H9 (cell line): ENCODE measurements around the gene SEMA3E. TPM values are rescaled to one million over a fixed set of nuclear protein-coding genes. Genes with fewer than 3 reads are reported as not detected.

Experiments used
- DNase-seq: peaks from one replicate; pipeline ENCODE4 v3.0.0-alpha.2; 2017
- H2AFZ ChIP-seq: one replicate; pipeline ENCODE4 v1.6.1; 2013; ENCODE audit warnings: mild to moderate bottlenecking, low read length, control low read depth, moderate library complexity
- H2AK5ac ChIP-seq: 2 replicates; pipeline ENCODE4 v1.6.1; 2013; ENCODE audit warnings: low read length, control low read depth, mixed read lengths; ENCODE audit not compliant: insufficient read length
- H2BK120ac ChIP-seq: one replicate; pipeline ENCODE4 v1.6.1; 2013; ENCODE audit warnings: low read depth, mild to moderate bottlenecking, low read length, control low read depth, inconsistent platforms; ENCODE audit not compliant: poor library complexity, severe bottlenecking
- H2BK12ac ChIP-seq: 2 replicates; pipeline ENCODE4 v1.6.1; 2013; ENCODE audit warnings: low read length, control low read depth, mixed read lengths, low read depth; ENCODE audit not compliant: insufficient read length
- H2BK15ac ChIP-seq: 2 replicates; pipeline ENCODE4 v1.6.1; 2013; ENCODE audit warnings: low read depth, low read length, control low read depth
- H2BK20ac ChIP-seq: one replicate; pipeline ENCODE4 v1.6.1; 2013; ENCODE audit warnings: low read depth, mild to moderate bottlenecking, low read length, control low read depth, inconsistent platforms; ENCODE audit not compliant: poor library complexity, severe bottlenecking
- H2BK5ac ChIP-seq: 2 replicates; pipeline ENCODE4 v1.6.1; 2013; ENCODE audit warnings: low read length, control low read depth, mixed read lengths; ENCODE audit not compliant: insufficient read length
- H3K14ac ChIP-seq: 2 replicates; pipeline ENCODE4 v1.6.1; 2013; ENCODE audit warnings: low read length, control low read depth; ENCODE audit not compliant: insufficient read depth
- H3K18ac ChIP-seq: 2 replicates; pipeline ENCODE4 v1.6.1; 2013; ENCODE audit warnings: low read depth, mild to moderate bottlenecking, mixed read lengths, low read length, control low read depth; ENCODE audit not compliant: insufficient read length
- H3K23ac ChIP-seq: 2 replicates; pipeline ENCODE4 v1.6.1; 2013; ENCODE audit warnings: low read length, control low read depth, mixed read lengths, low read depth; ENCODE audit not compliant: insufficient read length
- H3K23me2 ChIP-seq: 2 replicates; pipeline ENCODE4 v1.6.1; 2013; ENCODE audit warnings: low read depth, mild to moderate bottlenecking, mixed read lengths, low read length, control low read depth; ENCODE audit not compliant: insufficient read length, poor library complexity, severe bottlenecking
- H3K27ac ChIP-seq: 2 replicates; pipeline ENCODE4 v1.5.1; 2013; ENCODE audit warnings: low read length, control low read depth, mixed read lengths, low read depth; ENCODE audit not compliant: insufficient read length
- H3K27me3 ChIP-seq: 2 replicates; pipeline ENCODE4 v1.6.1; 2013; ENCODE audit warnings: low read length, control low read depth, inconsistent platforms; ENCODE audit not compliant: insufficient read depth
- H3K4ac ChIP-seq: 2 replicates; pipeline ENCODE4 v1.6.1; 2013; ENCODE audit warnings: low read depth, mild to moderate bottlenecking, control low read depth, inconsistent platforms, low read length, moderate library complexity
- H3K4me1 ChIP-seq: 2 replicates; pipeline ENCODE4 v1.6.1; 2013; ENCODE audit warnings: low read length, control low read depth, inconsistent platforms; ENCODE audit not compliant: insufficient read depth
- H3K4me2 ChIP-seq: 2 replicates; pipeline ENCODE4 v1.6.1; 2013; ENCODE audit warnings: low read length, control low read depth, mixed read lengths; ENCODE audit not compliant: insufficient read length, insufficient read depth
- H3K56ac ChIP-seq: 2 replicates; pipeline ENCODE4 v1.6.1; 2013; ENCODE audit warnings: low read depth, mild to moderate bottlenecking, mixed read lengths, low read length, control low read depth; ENCODE audit not compliant: insufficient read length
- H3K79me1 ChIP-seq: 2 replicates; pipeline ENCODE4 v1.6.1; 2013; ENCODE audit warnings: low read depth, mild to moderate bottlenecking, moderate library complexity, low read length, control low read depth, inconsistent platforms; ENCODE audit not compliant: insufficient read depth, poor library complexity, severe bottlenecking
- H3K79me2 ChIP-seq: 2 replicates; pipeline ENCODE4 v1.6.1; 2013; ENCODE audit warnings: low read length, control low read depth, inconsistent platforms; ENCODE audit not compliant: insufficient read depth
- H3K9ac ChIP-seq: 2 replicates; pipeline ENCODE4 v1.6.1; 2013; ENCODE audit warnings: low read length, control low read depth, mixed read lengths; ENCODE audit not compliant: insufficient read length; ENCODE audit errors: extremely low read depth
- H3K9me3 ChIP-seq: one replicate; pipeline ENCODE4 v1.6.1; 2013; ENCODE audit warnings: low read depth, low read length, inconsistent platforms; ENCODE audit not compliant: control insufficient read depth
- H3T11ph ChIP-seq: one replicate; pipeline ENCODE4 v1.6.1; 2013; ENCODE audit warnings: mild to moderate bottlenecking, low read length, control low read depth, inconsistent platforms
- H4K20me1 ChIP-seq: one replicate; pipeline ENCODE4 v1.6.1; 2013; ENCODE audit not compliant: control insufficient read depth, insufficient read length, insufficient read depth
- H4K5ac ChIP-seq: 2 replicates; pipeline ENCODE4 v1.6.1; 2013; ENCODE audit warnings: low read depth, mild to moderate bottlenecking, mixed read lengths, low read length, control low read depth; ENCODE audit not compliant: insufficient read length
- H4K8ac ChIP-seq: replicated peaks from 2 replicates; pipeline ENCODE4 v1.6.1; 2013; ENCODE audit warnings: low read length, control low read depth, mixed read lengths, low read depth; ENCODE audit not compliant: insufficient read length
- H4K91ac ChIP-seq: 2 replicates; pipeline ENCODE4 v1.6.1; 2013; ENCODE audit warnings: low read depth, mild to moderate bottlenecking, moderate library complexity, mixed read lengths, low read length, control low read depth; ENCODE audit not compliant: insufficient read length
- H3K27ac Mint-ChIP-seq, 3 experiments: 2 replicates in 2 of 3; 3 replicates in 1 of 3; pipeline ENCODE4 v1.8.0; 2020 to 2021; ENCODE audit warnings: mixed read lengths in 3 of 3, mild to moderate bottlenecking in 1 of 3, moderate library complexity in 1 of 3
- H3K27me3 Mint-ChIP-seq: 2 replicates; pipeline ENCODE4 v1.8.0; 2021; ENCODE audit warnings: low read depth, mild to moderate bottlenecking, moderate library complexity, mixed read lengths
- H3K36me3 Mint-ChIP-seq, 3 experiments: 2 replicates in 2 of 3; 3 replicates in 1 of 3; pipeline ENCODE4 v1.8.0; 2020 to 2021; ENCODE audit warnings: low read depth in 3 of 3, mixed read lengths in 3 of 3; ENCODE audit not compliant: insufficient read depth in 1 of 3
- H3K4me1 Mint-ChIP-seq, 2 experiments: 2 replicates each; pipeline ENCODE4 v1.8.0; 2020; ENCODE audit warnings: mixed read lengths in 2 of 2
- H3K4me3 Mint-ChIP-seq, 2 experiments: 2 replicates in 1 of 2; 3 replicates in 1 of 2; pipeline ENCODE4 v1.8.0; 2020 to 2021; ENCODE audit warnings: mild to moderate bottlenecking in 2 of 2, mixed read lengths in 2 of 2, moderate library complexity in 1 of 2
- H3K9me3 Mint-ChIP-seq, 2 experiments: 2 replicates in 1 of 2; 3 replicates in 1 of 2; pipeline ENCODE4 v1.8.0; 2020; ENCODE audit warnings: mild to moderate bottlenecking in 2 of 2, mixed read lengths in 2 of 2, moderate library complexity in 1 of 2
- total RNA-seq: library from RNA; stranded (reverse); gene quantifications from 2 replicates; pipeline ENCODE4 v1.2.1, GENCODE V29; 2021
- TF ChIP-seq, protein P1 (sequence below): fragments of 200-600 bp; sonication (generic); conservative IDR thresholded peaks from 3 replicates; pipeline ENCODE4 v1.8.0; 2021; ENCODE audit warnings: antibody characterized with exemption, mild to moderate bottlenecking

Gene SEMA3E
- total RNA-seq, 1 experiment from 2014 or later: 0.39 TPM

DNA sequence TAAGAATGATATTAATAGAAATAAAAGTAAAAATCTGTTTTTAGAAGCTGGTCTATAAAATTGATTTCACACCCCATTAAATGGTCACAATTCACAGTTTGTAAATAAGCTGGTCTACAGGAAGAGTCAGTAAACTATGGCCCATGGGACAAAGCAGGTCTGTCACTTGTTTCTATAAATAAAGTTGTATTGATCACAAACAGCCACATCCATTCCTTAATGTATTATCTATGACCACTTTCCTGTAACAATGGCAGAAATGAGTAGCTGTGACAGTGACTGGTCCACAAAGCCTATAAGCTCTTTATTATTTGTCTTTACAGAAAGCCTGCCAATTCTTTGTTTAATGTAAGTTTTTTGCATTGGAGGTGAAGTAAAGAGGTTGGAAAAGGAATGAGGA is 114.5 kb downstream of the SEMA3E start:
- TF ChIP-seq, protein P1, sequence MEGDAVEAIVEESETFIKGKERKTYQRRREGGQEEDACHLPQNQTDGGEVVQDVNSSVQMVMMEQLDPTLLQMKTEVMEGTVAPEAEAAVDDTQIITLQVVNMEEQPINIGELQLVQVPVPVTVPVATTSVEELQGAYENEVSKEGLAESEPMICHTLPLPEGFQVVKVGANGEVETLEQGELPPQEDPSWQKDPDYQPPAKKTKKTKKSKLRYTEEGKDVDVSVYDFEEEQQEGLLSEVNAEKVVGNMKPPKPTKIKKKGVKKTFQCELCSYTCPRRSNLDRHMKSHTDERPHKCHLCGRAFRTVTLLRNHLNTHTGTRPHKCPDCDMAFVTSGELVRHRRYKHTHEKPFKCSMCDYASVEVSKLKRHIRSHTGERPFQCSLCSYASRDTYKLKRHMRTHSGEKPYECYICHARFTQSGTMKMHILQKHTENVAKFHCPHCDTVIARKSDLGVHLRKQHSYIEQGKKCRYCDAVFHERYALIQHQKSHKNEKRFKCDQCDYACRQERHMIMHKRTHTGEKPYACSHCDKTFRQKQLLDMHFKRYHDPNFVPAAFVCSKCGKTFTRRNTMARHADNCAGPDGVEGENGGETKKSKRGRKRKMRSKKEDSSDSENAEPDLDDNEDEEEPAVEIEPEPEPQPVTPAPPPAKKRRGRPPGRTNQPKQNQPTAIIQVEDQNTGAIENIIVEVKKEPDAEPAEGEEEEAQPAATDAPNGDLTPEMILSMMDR: no peak
- H2AFZ ChIP-seq: no peak overlapping the region
- H3K9me3 Mint-ChIP-seq: no peaks in the 10 kb centered on the region

More for the DNA sequence above, 114.5 kb downstream of the SEMA3E start:
- Histone ChIP-seq H3K9me3 (no peaks in the 10 kb centered on the region), H3K18ac (no peak overlapping the region), H3K9ac (no peak overlapping the region), H3K4ac (no peak overlapping the region), H3K79me2 (no peaks in the 10 kb centered on the region), H2AK5ac (no peak overlapping the region), H3K23me2 (no peaks in the 10 kb centered on the region), H3K23ac (no peak overlapping the region), H3K4me2 (no peak overlapping the region), H3K4me1 (no peaks in the 10 kb centered on the region), H3K79me1 (no peaks in the 10 kb centered on the region), H3K27me3 (no peaks in the 10 kb centered on the region), H3K27ac (no peak overlapping the region), H2BK120ac (no peak overlapping the region), H2BK12ac (no peak overlapping the region), H2BK20ac (no peak overlapping the region), H4K20me1 (no peaks in the 10 kb centered on the region), H3K14ac (no peak overlapping the region), H2BK15ac (no peak overlapping the region), H4K5ac (no peak overlapping the region), H3K56ac (no peak overlapping the region), H3T11ph (no peak overlapping the region), H2BK5ac (no peak overlapping the region), H4K91ac (no peak overlapping the region), H4K8ac (no peak overlapping the region)
- Mint-ChIP-seq H3K27me3 (no peaks in the 10 kb centered on the region; the same call in 1 of the 2 replicates), H3K4me3 (no peak overlapping the region), H3K4me1 (no peaks in the 10 kb centered on the region), H3K36me3 (no peaks in the 10 kb centered on the region), H3K27ac (no peak overlapping the region)
- DNase-seq: no peak
